Dermis microvascular lymphatic vessel endothelial cell (primary cell): ENCODE results near the gene SREBF2. TPM values are rescaled to one million over a fixed set of nuclear protein-coding genes. Genes with fewer than 3 reads are reported as not detected.
A peak's percentile ranks its signal among the peaks of the same experiment; 100 is the strongest.
"Not testable (repeated sequence)": the region's sequence is repeated elsewhere in the genome, so short reads cannot be mapped to it uniquely, and the experiment has no call there.

Experiments used
- DNase-seq, 2 donors: peaks; one replicate each; pipeline versions ENCODE4 v3.0.0 to v3.0.0-alpha.2; 2010; ENCODE audit warnings: low read depth in 2 of 2
- total RNA-seq: library from RNA; depleted of rRNA; stranded (reverse); fragments of >200 nt; gene quantifications from 2 replicates; pipeline ENCODE4 v1.2.1, GENCODE V29; 2014

SREBF2 gene
- total RNA-seq, 1 donor from 2014 or later = 41.0 TPM

GRCh38 chr22:41842996-41843970, 10.4 kb downstream of the SREBF2 start:
- DNase-seq = no peak

GRCh38 chr22:41844036-41844435, 11.1 kb downstream of the SREBF2 start:
- DNase-seq = no peak

- DNase-seq = no peak
Observed at GRCh38 chr22:41844513-41844912, 11.6 kb downstream of the SREBF2 start.

GRCh38 chr22:41845380-41846267, 12.7 kb downstream of the SREBF2 start:
- DNase-seq = no peak

GRCh38 chr22:41846268-41846987, 13.5 kb downstream of the SREBF2 start:
- DNase-seq = no peak

- no peak for DNase-seq
Observed at GRCh38 chr22:41847300-41847699, 14.4 kb downstream of the SREBF2 start.

- DNase-seq = no peak
Observed at GRCh38 chr22:41848468-41848867, 15.6 kb downstream of the SREBF2 start.

GRCh38 chr22:41856469-41856868, 23.6 kb downstream of the SREBF2 start:
- DNase-seq = no peak

- DNase-seq = peak; percentile 27 to 78
Observed at GRCh38 chr22:41857155-41857859, 24.4 kb downstream of the SREBF2 start.

GRCh38 chr22:41857860-41858199, 24.9 kb downstream of the SREBF2 start:
- no peak for DNase-seq

GRCh38 chr22:41862160-41862529, 29.2 kb downstream of the SREBF2 start:
- DNase-seq = peak in 1 of 2 donors; percentile 10

- DNase-seq = no peak
Observed at GRCh38 chr22:41862530-41863266, 29.8 kb downstream of the SREBF2 start.

GRCh38 chr22:41863472-41863871, 30.6 kb downstream of the SREBF2 start:
- DNase-seq = no peak

GRCh38 chr22:41868556-41868955, 35.7 kb downstream of the SREBF2 start:
- DNase-seq = no peak

GRCh38 chr22:41870081-41870480, 37.2 kb downstream of the SREBF2 start:
- DNase-seq = not testable (repeated sequence)

GRCh38 chr22:41870786-41871185, 37.9 kb downstream of the SREBF2 start:
- DNase-seq = no peak

- no peak for DNase-seq
Observed at GRCh38 chr22:41873391-41873790, 40.5 kb downstream of the SREBF2 start.

GRCh38 chr22:41874090-41874489, 41.2 kb downstream of the SREBF2 start:
- no peak for DNase-seq

GRCh38 chr22:41875531-41876270, 42.8 kb downstream of the SREBF2 start:
- no peak for DNase-seq

GRCh38 chr22:41876275-41876674, 43.4 kb downstream of the SREBF2 start:
- no peak for DNase-seq
